NCI-H2171 treated with DMSO at 0.1 percent for 48 hours (cell line): ENCODE measurements around the gene DERA.
A peak's percentile ranks its signal among the peaks of the same experiment; 100 is the strongest.
"Not testable (repeated sequence)": the region's sequence is repeated elsewhere in the genome, so short reads cannot be mapped to it uniquely, and the experiment has no call there.

Experiments
- DNase-seq: peaks from one replicate; lab custom pipeline; 2025; lab: John Stamatoyannopoulos, UW

DERA gene

DNA sequence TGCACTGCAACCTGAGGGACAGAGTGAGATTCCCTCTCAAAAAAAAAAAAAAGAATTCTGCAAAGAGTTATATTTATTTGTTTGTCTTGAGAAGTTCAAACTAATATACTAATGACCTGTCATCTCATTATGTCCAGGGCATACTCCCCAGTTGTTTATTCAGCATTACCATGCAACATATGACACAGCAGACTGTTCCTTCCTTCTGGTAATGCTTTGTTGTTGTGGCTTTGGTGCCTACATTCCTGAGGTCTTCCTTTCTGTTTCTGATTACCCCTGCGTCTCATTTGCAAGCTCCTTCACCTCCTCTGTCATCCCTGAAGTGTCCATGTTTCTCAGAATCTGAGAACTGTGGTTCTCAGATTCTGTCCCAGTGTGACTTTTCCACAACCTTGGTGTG lies 55.3 kb downstream of the DERA start:
- no peak for DNase-seq

- DNase-seq: not testable (repeated sequence)
Measured at GRCh38 chr12:15967053-15967452, 55.9 kb downstream of the DERA start.

GRCh38 chr12:15971211-15971610 lies 60.1 kb downstream of the DERA start:
- DNase-seq: no peak

GRCh38 chr12:15972894-15973293 lies 61.8 kb downstream of the DERA start:
- DNase-seq: no peak

DNA sequence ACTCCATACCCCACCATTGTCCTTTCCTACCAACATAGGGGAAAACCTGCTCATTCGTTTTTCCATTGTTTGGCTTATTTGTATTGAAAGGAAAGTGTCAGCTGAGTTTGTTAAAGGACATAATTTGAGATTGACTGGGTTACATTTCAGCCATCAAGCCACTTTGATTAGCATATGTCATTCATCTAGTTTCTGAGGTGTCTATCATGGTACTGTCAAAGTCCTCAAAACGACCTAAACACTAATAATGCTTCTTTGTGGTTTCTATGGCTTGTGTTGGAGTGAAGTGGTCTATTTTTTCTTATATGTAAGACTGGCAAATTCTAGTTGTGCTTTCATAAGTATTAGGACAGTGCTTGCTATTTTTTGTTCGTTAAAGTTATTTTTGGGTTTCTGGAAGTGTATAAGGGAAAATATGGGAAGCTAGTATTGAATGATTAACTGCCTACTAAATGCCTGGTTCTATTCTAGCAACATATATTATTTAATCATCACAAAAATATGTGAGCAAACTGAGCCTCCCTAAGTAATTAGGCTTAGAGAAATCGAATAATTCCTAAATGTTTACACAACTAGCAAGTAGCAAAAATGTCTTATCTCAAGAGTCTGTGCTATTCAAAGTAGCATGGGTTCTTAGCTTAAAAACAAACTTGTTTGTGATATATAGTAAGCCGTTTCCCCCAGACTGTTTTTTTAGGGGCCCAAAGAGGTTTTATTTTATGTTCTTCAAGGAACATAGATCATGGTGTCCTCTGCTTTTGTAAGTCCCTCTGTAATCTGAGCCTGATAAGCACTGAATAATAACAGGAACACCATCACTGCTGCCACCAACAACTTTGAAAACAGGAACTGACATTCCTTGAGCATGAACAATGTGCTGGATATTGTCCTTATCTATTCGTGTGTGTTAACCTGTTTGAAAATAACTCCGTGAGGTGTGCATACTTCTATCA lies 67.1 kb downstream of the DERA start:
- DNase-seq: no peak

DNA sequence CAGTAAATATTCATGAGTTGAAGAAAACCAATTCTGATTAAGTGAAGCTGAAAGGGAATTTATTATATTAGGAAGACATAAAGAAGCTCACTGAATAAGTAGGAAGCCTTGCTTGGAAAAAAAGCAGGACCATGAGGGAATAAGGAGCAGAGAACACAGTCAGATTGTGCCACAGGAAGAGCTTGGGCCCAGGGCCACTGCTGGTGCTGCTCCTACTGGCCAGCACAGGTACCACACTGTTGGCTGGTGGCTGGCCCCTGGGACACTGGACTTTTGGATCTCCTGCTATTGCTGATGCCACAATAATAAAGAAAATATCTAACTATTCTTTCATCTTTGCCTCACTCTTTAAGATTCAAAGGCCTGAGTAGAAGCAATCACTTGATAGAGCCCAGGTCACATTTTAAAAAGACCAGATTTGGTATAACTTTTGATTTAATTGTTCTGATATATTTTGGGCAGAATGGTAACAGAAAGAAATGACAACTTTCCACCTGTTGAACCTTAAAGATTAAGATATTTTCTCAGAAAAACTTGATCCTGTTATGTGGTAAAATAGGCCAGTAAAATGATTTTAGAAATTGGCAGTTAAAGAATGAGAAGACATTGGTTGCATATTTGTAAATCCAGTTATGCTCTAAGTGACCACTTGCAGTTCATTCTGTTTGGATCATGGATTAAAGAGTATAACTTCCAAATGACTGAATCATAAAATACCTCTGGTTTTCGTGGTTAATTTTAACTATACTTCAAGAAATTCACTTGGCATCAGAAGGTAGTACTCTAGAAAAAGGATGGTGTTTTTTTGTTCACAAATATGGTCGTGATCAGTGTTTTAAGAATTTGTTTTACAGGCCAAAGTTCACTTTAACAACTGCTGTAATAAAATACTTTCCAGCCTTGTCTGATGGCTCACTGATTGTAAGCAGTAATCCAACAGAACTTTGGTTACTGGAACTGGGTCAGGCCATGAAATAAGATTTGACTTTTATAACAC lies 68.3 kb downstream of the DERA start:
- no peak for DNase-seq

GRCh38 chr12:15982071-15982470 lies 70.9 kb downstream of the DERA start:
- DNase-seq: no peak

DNA sequence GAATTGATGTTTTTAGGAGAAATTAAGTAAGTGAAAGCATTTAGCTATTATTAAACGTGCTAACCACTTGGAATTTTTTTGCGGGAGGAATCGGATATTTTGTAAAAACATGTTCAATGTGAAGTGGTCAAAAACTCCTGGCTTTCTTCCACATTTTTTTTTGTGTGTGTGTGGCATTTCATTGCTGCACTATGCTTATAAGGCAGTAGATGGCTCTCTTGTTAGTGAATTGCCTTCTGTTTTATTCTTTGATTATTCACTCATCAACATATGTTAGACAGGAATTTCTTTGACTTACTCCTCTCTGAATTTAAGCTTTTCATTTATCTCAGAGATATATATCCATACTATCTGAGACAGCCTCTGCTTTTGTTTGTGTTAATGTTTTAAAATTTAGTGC lies 71.3 kb downstream of the DERA start:
- DNase-seq: peak; percentile 22

DNA sequence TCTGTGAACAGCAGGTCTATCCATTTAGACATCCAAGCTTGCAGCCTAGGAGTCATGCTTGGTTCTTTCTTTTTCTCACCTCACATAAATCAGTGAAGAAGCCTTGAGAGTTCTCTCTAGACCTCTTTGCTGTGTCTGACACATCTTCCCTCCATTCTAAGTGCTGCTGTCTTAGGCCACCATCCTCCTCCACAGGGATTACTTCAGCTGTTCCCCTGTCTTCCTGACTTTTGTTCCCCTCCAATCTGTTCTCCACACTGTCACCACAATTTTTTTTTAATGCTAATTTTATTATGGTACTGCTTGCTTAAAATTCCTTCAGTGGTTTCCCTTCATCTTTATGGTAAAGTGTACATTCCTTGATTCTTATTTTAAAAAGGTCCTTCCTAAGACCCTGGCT lies 71.8 kb downstream of the DERA start:
- no peak for DNase-seq

DNA sequence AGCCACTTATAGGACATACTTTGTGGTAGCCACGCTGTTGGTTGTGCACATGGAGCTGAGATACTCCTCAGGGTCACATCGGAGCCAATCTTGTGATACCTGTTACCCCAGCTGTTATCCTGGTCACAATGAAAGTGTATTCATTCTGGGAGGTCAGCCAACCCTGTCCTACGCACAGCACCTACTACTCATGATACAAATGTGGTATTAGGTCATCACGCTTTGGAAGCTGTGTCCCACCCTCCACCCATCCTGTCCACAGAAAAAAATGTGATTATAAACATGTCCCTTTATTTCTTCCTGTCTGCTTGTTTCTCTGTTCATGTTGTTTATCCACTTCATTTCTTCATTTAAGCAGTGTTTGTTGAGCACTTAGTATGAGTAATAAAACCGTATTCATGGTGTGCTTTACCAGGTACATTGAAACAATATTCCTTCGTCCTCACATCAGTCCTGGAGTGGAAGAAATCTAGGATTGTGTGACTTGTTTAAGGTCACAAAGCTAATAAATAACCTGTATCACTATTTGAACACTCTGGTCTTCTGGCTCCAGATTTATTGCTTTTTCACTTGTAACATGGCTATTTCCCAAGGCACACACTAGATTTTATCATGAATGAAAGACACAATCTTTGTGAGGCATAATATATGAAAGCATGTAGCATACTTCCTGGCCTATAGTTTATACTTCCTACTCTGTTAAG lies 73.1 kb downstream of the DERA start:
- DNase-seq: no peak

GRCh38 chr12:15984963-15985362 lies 73.8 kb downstream of the DERA start:
- no peak for DNase-seq

- DNase-seq: no peak
Measured at GRCh38 chr12:15987696-15988095, 76.6 kb downstream of the DERA start.

DNA sequence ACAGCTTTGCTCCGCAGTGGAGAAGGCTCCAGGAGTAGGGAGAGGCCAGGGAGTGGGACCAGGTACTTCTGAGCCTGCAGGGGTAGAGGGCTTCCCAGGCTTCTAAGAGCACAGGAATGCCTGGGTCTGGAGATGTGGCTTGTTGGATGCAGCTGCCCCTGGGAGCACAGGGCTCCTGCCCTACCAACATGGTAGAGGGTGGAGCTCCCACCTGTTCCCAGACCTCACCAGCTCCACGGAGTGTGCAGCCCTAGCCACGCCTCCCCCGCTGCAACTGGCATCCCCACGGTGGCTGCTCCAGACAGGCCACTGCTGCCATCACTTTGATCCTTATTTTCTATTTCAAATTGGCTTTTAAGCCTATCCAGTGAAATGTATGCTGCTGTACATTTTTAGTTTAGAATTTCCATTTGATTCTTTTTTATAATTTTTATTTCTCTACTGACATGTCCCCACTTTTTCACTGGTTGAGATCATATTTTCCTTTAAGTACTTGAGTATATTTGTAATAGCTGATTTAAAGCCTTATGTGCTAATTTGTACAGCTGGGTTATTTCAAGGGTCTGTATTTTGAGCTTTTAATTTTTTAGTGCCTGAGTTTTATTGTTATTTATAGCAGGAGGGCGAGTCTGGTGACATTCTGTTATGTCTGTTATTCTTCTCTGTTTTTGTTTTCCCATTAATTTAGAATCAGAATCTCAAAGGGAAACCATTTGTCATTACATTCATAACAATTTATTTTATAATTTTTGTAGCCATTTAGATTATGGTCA lies 78.0 kb downstream of the DERA start:
- no peak for DNase-seq

- DNase-seq: no peak
Measured at GRCh38 chr12:15995801-15996200, 84.7 kb downstream of the DERA start.

DNA sequence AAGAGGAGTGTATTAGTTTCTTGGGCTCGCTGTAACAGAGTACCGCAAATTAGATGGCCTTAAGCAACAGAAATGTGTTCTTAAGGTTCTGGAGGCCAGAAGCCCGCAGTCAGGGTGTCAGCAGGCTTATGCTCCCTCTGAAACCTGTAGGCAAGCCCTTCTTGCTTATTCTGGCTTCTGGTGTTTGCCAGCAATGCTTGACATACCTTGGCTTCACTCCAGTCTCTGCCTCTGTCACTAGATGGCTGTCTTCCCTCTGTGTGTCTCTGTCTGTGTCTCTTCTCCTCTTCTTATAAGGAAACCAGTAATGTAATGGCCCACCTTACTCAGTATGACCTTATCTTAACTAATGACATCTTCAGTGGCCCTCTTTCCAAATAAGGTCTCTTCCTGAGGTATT lies 85.1 kb downstream of the DERA start:
- DNase-seq: peak; percentile 45

GRCh38 chr12:15996948-15997347 lies 85.8 kb downstream of the DERA start:
- DNase-seq: no peak

DNA sequence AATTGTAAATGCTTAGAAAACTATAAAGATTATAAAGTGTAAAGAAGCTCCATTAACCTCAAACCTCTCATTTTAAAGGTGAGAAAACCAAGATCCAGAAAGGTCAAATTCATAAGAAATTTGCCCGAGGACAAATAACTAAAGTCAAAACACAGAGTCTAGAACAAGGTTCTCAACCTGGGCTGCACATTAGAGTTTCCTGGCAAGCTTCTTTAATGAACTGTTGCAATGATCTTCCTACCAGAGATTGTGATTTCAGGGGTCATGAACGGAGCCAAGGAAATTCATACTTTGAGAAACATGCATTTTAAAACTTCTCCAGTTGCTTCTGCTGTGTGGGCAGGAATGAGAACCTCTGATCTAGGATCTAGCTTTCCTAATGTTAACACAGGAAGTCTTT lies 86.8 kb downstream of the DERA start:
- DNase-seq: no peak

GRCh38 chr12:16002880-16003279 lies 91.7 kb downstream of the DERA start:
- DNase-seq: no peak

DNA sequence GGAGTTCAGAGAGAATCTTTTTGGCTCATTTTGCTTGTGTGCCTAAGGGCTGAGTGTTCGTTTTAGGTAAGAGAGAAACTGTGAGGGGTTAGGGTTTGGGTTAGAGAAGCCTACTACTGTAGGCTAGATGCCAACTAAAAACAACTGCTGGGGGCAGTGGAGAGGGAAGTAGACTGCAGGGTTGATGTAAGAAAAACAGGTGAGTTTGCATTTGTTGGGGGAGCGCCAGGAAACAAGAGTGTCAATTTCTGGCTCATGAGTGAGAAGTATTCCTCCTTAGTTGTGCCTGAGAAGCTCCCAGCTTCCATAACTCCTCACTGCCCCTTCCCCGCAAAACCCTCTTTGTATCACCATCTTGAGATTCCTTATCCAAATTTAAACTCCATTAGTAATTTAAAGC lies 92.3 kb downstream of the DERA start:
- no peak for DNase-seq

- no peak for DNase-seq
Measured at GRCh38 chr12:16006752-16007151, 95.6 kb downstream of the DERA start.

GRCh38 chr12:16008421-16008824 lies 97.3 kb downstream of the DERA start:
- no peak for DNase-seq
